T-helper 1 cell (primary cell): ENCODE measurements around the gene KCNJ9.

Experiments used
- DNase-seq, 5 donors: peaks; one replicate each; pipeline ENCODE4 v3.0.0-alpha.2; 2012 to 2020

KCNJ9 gene

GRCh38 chr1:160089883-160090282 lies 8.5 kb downstream of the KCNJ9 start:
- no peak for DNase-seq

GRCh38 chr1:160090760-160091159 lies 9.4 kb downstream of the KCNJ9 start:
- DNase-seq: no peak

GRCh38 chr1:160091666-160092223 lies 10.4 kb downstream of the KCNJ9 start:
- DNase-seq: no peak

- no peak for DNase-seq
Measured at GRCh38 chr1:160092366-160093068, 11.2 kb downstream of the KCNJ9 start.

GRCh38 chr1:160093069-160093395 lies 11.7 kb downstream of the KCNJ9 start:
- no peak for DNase-seq

GRCh38 chr1:160093624-160094290 lies 12.4 kb downstream of the KCNJ9 start:
- no peak for DNase-seq

- DNase-seq: no peak
Measured at GRCh38 chr1:160094291-160094625, 12.9 kb downstream of the KCNJ9 start.

- DNase-seq: no peak
Measured at GRCh38 chr1:160094806-160095205, 13.5 kb downstream of the KCNJ9 start.

- no peak for DNase-seq
Measured at GRCh38 chr1:160095382-160096105, 14.2 kb downstream of the KCNJ9 start.

GRCh38 chr1:160096274-160097116 lies 15.2 kb downstream of the KCNJ9 start:
- no peak for DNase-seq

GRCh38 chr1:160097151-160097910 lies 16.0 kb downstream of the KCNJ9 start:
- peak in 1 of 5 donors; percentile 22 for DNase-seq

- peak; percentile 88 to 94 (median 91) for DNase-seq
Measured at GRCh38 chr1:160097911-160098851, 16.8 kb downstream of the KCNJ9 start, which contains the start of gene IGSF8. Gene IGSF8, minus strand, starts transcription at chr1:160098619. Its CDS starts 147 bp downstream, at chr1:160098472.

- DNase-seq: peak; percentile 94 to 98 (median 98)
Measured at GRCh38 chr1:160098852-160099561, 17.7 kb downstream of the KCNJ9 start.

- DNase-seq: no peak
Measured at GRCh38 chr1:160099716-160100375, 18.5 kb downstream of the KCNJ9 start.

- peak; percentile 35 to 67 (median 59) for DNase-seq
Measured at GRCh38 chr1:160101037-160101716, 19.8 kb downstream of the KCNJ9 start.

- no peak for DNase-seq
Measured at GRCh38 chr1:160101717-160102522, 20.6 kb downstream of the KCNJ9 start.

- no peak for DNase-seq
Measured at GRCh38 chr1:160103658-160104408, 22.5 kb downstream of the KCNJ9 start.
